ENCODE measurements around the gene IFNK.

IFNK gene

GRCh38 chr9:27573634-27574590, 49.8 kb downstream of the IFNK start:
- DNase-seq: peak in 13 of 14 donors; percentile 81 to 99 (median 95)

Data from C1 segment of cervical spinal cord (tissue), 14 donors.